H1 (cell line): Measurements from ENCODE around the gene UBQLNL. TPM values are rescaled to one million over a fixed set of nuclear protein-coding genes. Genes with fewer than 3 reads are reported as not detected.

Experiments used
- CTCF ChIA-PET: fragments of 300-600 bp; sonication (Branson Sonifier 250); formaldehyde crosslinking; loops from one replicate; lab custom pipeline; 2021; ENCODE audit not compliant: partially characterized antibody; lab: Charles Lee
- POLR2A ChIA-PET: fragments of 300-600 bp; sonication (Branson Sonifier 250); formaldehyde crosslinking; loops from one replicate; lab custom pipeline; 2021; ENCODE audit warnings: inconsistent platforms; ENCODE audit not compliant: partially characterized antibody; lab: Charles Lee
- DNase-seq, 2 experiments: peaks; one replicate each; pipeline versions ENCODE4 v3.0.0 to v3.0.0-alpha.2; 2010 to 2022; ENCODE audit warnings: low spot score in 2 of 2, low read depth in 1 of 2, mixed read lengths in 1 of 2
- FAIRE-seq: peaks from 2 replicates; lab custom pipeline; 2011; peaks lifted over from hg19 to GRCh38; lab: Jason Lieb, UNC
- H2AFZ ChIP-seq: 2 replicates; pipeline ENCODE4 v1.8.1; 2012; ENCODE audit warnings: low read length, inconsistent platforms
- H2AK5ac ChIP-seq: 2 replicates; pipeline ENCODE4 v1.6.1; 2013; ENCODE audit warnings: low read depth, low read length
- H2BK120ac ChIP-seq: replicated peaks from 2 replicates; pipeline ENCODE3; 2013; ENCODE audit warnings: low read depth, low read length, inconsistent platforms
- H2BK12ac ChIP-seq: 2 replicates; pipeline ENCODE4 v1.6.1; 2013; ENCODE audit warnings: low read depth, low read length
- H2BK15ac ChIP-seq: 2 replicates; pipeline ENCODE4 v1.6.1; 2013; ENCODE audit warnings: low read length
- H2BK20ac ChIP-seq: 2 replicates; pipeline ENCODE4 v1.6.1; 2013; ENCODE audit warnings: low read length
- H2BK5ac ChIP-seq: 2 replicates; pipeline ENCODE4 v1.6.1; 2013; ENCODE audit warnings: low read depth, low read length
- H3K14ac ChIP-seq: 2 replicates; pipeline ENCODE4 v1.6.1; 2013; ENCODE audit warnings: inconsistent platforms; ENCODE audit not compliant: insufficient read length
- H3K18ac ChIP-seq: 2 replicates; pipeline ENCODE4 v1.6.1; 2013; ENCODE audit warnings: low read length; ENCODE audit errors: extremely low read depth
- H3K23ac ChIP-seq: 2 replicates; pipeline ENCODE4 v1.6.1; 2013; ENCODE audit warnings: inconsistent platforms; ENCODE audit not compliant: insufficient read length
- H3K23me2 ChIP-seq: 2 replicates; pipeline ENCODE4 v1.6.1; 2013; ENCODE audit warnings: low read depth, low read length
- H3K27ac ChIP-seq: 2 replicates; pipeline ENCODE4 v1.6.1; 2011; ENCODE audit warnings: low read depth, low read length, inconsistent platforms
- H3K27me3 ChIP-seq, 4 experiments: replicated peaks in 1 of 4; 1 replicate in 1 of 4; 2 replicates in 3 of 4; pipeline versions ENCODE4 v1.6.1 to v1.8.1; 2011 to 2013; ENCODE audit warnings: low read length in 3 of 4, mild to moderate bottlenecking in 3 of 4, inconsistent platforms in 2 of 4, mixed read lengths in 2 of 4, moderate library complexity in 1 of 4; ENCODE audit not compliant: control insufficient read depth in 3 of 4, insufficient read depth in 3 of 4; ENCODE audit errors: extremely low read depth in 1 of 4
- H3K36me3 ChIP-seq, 4 experiments: 2 replicates each; pipeline versions ENCODE4 v1.6.1 to v1.8.1; 2011 to 2013; ENCODE audit warnings: mild to moderate bottlenecking in 4 of 4, low read length in 3 of 4, moderate library complexity in 2 of 4, control low read depth in 1 of 4, inconsistent platforms in 1 of 4; ENCODE audit not compliant: insufficient read depth in 4 of 4, control insufficient read depth in 2 of 4
- H3K4ac ChIP-seq: replicated peaks from 2 replicates; pipeline ENCODE3; 2013; ENCODE audit warnings: low read length, low read depth, mixed read lengths, inconsistent platforms; ENCODE audit not compliant: insufficient read length
- H3K4me1 ChIP-seq, 4 experiments: replicated peaks in 1 of 4; 1 replicate in 1 of 4; 2 replicates in 3 of 4; pipeline versions ENCODE4 v1.6.1 to v1.8.1; 2011 to 2013; ENCODE audit warnings: low read length in 3 of 4, inconsistent platforms in 2 of 4, mixed read lengths in 1 of 4; ENCODE audit not compliant: insufficient read depth in 4 of 4, control insufficient read depth in 3 of 4
- H3K4me2 ChIP-seq, 2 experiments: 2 replicates each; pipeline versions ENCODE4 v1.6.1 to v1.8.1; 2011 to 2013; ENCODE audit warnings: low read depth in 2 of 2, low read length in 2 of 2, control low read depth in 1 of 2, inconsistent platforms in 1 of 2, mild to moderate bottlenecking in 1 of 2; ENCODE audit not compliant: insufficient read depth in 1 of 2
- H3K4me3 ChIP-seq, 4 experiments: fragments of 200-600, 300-600 bp in 1 of 4; sonication (generic), shearing (Covaris generic), sonication (Bioruptor Twin) in 1 of 4; 2 replicates each; pipeline versions ENCODE4 v1.5.1 to v1.8.1; 2011 to 2016; ENCODE audit warnings: low read length in 4 of 4, low read depth in 3 of 4, control low read depth in 2 of 4, inconsistent platforms in 2 of 4, mild to moderate bottlenecking in 2 of 4, mixed read lengths in 1 of 4, moderate library complexity in 1 of 4; ENCODE audit not compliant: insufficient read depth in 2 of 4; ENCODE audit errors: extremely low read depth in 1 of 4
- H3K56ac ChIP-seq: replicated peaks from 2 replicates; pipeline ENCODE3; 2013; ENCODE audit warnings: low read depth, mild to moderate bottlenecking, mixed read lengths, low read length, inconsistent platforms; ENCODE audit not compliant: insufficient read length
- H3K79me1 ChIP-seq: 2 replicates; pipeline ENCODE4 v1.6.1; 2013; ENCODE audit warnings: low read depth, low read length, control low read depth
- H3K79me2 ChIP-seq, 2 experiments: 2 replicates each; pipeline versions ENCODE4 v1.6.1 to v1.8.1; 2012 to 2013; ENCODE audit warnings: low read length in 2 of 2, mild to moderate bottlenecking in 2 of 2, inconsistent platforms in 1 of 2; ENCODE audit not compliant: insufficient read depth in 2 of 2, control insufficient read depth in 1 of 2
- H3K9ac ChIP-seq, 4 experiments: replicated peaks in 1 of 4; 1 replicate in 1 of 4; 2 replicates in 3 of 4; pipeline versions ENCODE4 v1.6.1 to v1.8.1; 2011 to 2013; ENCODE audit warnings: low read depth in 3 of 4, low read length in 3 of 4, control low read depth in 2 of 4, mild to moderate bottlenecking in 2 of 4, moderate library complexity in 2 of 4, inconsistent platforms in 1 of 4; ENCODE audit errors: extremely low read depth in 1 of 4
- H3K9me3 ChIP-seq, 2 experiments: 2 replicates each; pipeline versions ENCODE4 v1.6.1 to v1.8.1; 2012 to 2013; ENCODE audit warnings: mild to moderate bottlenecking in 2 of 2, moderate library complexity in 2 of 2, control low read depth in 1 of 2, inconsistent platforms in 1 of 2, low read depth in 1 of 2, low read length in 1 of 2, mixed read lengths in 1 of 2; ENCODE audit not compliant: insufficient read depth in 2 of 2
- H4K20me1 ChIP-seq, 2 experiments: replicated peaks in 1 of 2; 2 replicates each; pipeline versions ENCODE3 to v1.8.1; 2011 to 2013; ENCODE audit warnings: inconsistent platforms in 2 of 2, low read length in 2 of 2, mild to moderate bottlenecking in 1 of 2; ENCODE audit not compliant: insufficient read depth in 2 of 2, control insufficient read depth in 1 of 2
- H4K5ac ChIP-seq: 2 replicates; pipeline ENCODE4 v1.6.1; 2013; ENCODE audit warnings: low read length, low read depth, mixed read lengths, inconsistent platforms; ENCODE audit not compliant: insufficient read length
- H4K8ac ChIP-seq: 2 replicates; pipeline ENCODE4 v1.8.0; 2013; ENCODE audit warnings: mild to moderate bottlenecking, moderate library complexity, low read length, inconsistent platforms; ENCODE audit not compliant: insufficient read depth; ENCODE audit errors: extremely low read depth
- H4K91ac ChIP-seq: replicated peaks from 2 replicates; pipeline ENCODE3; 2013; ENCODE audit warnings: low read length, mixed read lengths, inconsistent platforms; ENCODE audit not compliant: insufficient read length
- BCL11A ChIP-seq, 2 experiments: IDR thresholded peaks; one replicate each; pipeline ENCODE4 v1.6.1; 2011; ENCODE audit warnings: low read depth in 2 of 2, low read length in 2 of 2, mild to moderate bottlenecking in 2 of 2
- BRCA1 ChIP-seq: IDR thresholded peaks from 2 replicates; pipeline ENCODE4 v1.6.1; 2012; ENCODE audit warnings: low read depth, low read length, improper control_type of control experiment
- NRF1 ChIP-seq: IDR thresholded peaks from 2 replicates; pipeline ENCODE4 v1.6.1; 2011; ENCODE audit warnings: mild to moderate bottlenecking, low read depth, low read length, improper control_type of control experiment
- RBBP5 ChIP-seq: IDR thresholded peaks from 2 replicates; pipeline ENCODE4 v1.7.1; 2012; ENCODE audit warnings: low read depth, mild to moderate bottlenecking, inconsistent platforms, low read length, moderate library complexity, borderline replicate concordance
- WGBS, 2 experiments: shearing (Covaris generic) in 1 of 2; methylation state at CpG; one replicate each; pipeline versions ENCODE4 v1.1.6 to v1.1.7; 2013 to 2015; ENCODE audit warnings: low lambda C conversion rate in 2 of 2, mixed read lengths in 2 of 2, inconsistent platforms in 1 of 2, low coverage in 1 of 2, missing lambda C conversion rate in 1 of 2; ENCODE audit not compliant: insufficient replicate concordance in 2 of 2, insufficient coverage in 1 of 2, insufficient read length in 1 of 2; ENCODE audit errors: extremely low coverage in 1 of 2, missing lambda C conversion rate in 1 of 2; 5-methylcytosine and 5-hydroxymethylcytosine counted together
- polyA plus RNA-seq, 7 experiments: library from polyadenylated mRNA; depleted of rRNA in 3 of 7; stranded (reverse) in 5 of 7; unstranded in 2 of 7; fragments of >200 nt in 5 of 7; fragments of 200-250 nt in 2 of 7; gene quantifications; 1 replicate in 5 of 7; 2 replicates in 1 of 7; 4 replicates in 1 of 7; pipeline versions ENCODE4 v1.2.1 to v1.2.3, GENCODE V29; 2011 to 2013; ENCODE audit warnings: missing spikeins in 2 of 7, mixed read lengths in 2 of 7
- total RNA-seq: library from RNA; stranded (reverse); fragmentation: NEBNext Ultra II Directional; extraction: Animal tissue kit (Norgen Biotek cat#: 25700); gene quantifications from 2 replicates; pipeline ENCODE4 v1.2.1, GENCODE V29; 2021

Gene UBQLNL
- total and polyA plus RNA-seq, 2 of the 8 experiments (the other 6 are each of a cell fraction or from before 2014, with no cell fraction given), result 0.35 TPM; not detected in 1

DNA sequence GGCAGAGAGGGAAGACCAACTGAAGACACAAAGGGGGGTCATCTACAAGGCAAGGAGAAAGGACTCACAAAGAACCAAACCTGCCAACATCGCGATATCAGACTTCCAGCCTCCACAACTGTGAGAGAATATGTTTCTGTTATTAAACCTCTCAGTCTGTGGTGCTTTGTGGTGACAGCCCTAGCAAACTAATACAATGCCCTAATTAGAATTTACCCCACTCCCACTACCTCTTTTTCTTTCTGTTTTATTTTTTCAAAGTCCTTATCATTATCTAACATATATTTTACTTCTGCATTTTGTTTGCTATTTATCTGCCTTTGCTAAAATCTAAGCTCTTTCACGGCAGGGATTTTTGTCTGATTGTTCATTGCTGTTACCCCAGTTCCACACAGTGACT, 30.5 kb downstream of the UBQLNL start:
- no peak for FAIRE-seq
- TF ChIP-seq NRF1 (no peak), BCL11A (IDR thresholded peaks at IDR 0.05; ENCODE audit: low read depth in 2 of 2, low read length in 2 of 2) (no peak), BRCA1 (no peak), RBBP5 (no peak)

More for the DNA sequence above, 30.5 kb downstream of the UBQLNL start:
- Histone ChIP-seq H2AFZ (no peak overlapping the region), H3K9ac (no peak overlapping the region), H3K56ac (no peak overlapping the region), H3K18ac (no peak overlapping the region), H3K4me3 (no peak overlapping the region), H4K5ac (no peak overlapping the region), H3K4me2 (no peak overlapping the region), H3K14ac (no peak overlapping the region), H3K79me1 (no peaks in the 10 kb centered on the region), H3K79me2 (no peaks in the 10 kb centered on the region), H3K27ac (no peak overlapping the region), H3K23ac (no peak overlapping the region), H4K20me1 (no peaks in the 10 kb centered on the region), H3K23me2 (peaks cover 2% of the 10 kb centered on the region; the same call in 1 of the 2 replicates), H3K9me3 (no peaks in the 10 kb centered on the region), H2BK20ac (no peak overlapping the region), H2BK15ac (no peak overlapping the region), H2BK120ac (no peak overlapping the region), H4K8ac (no peak overlapping the region), H3K36me3 (no peaks in the 10 kb centered on the region), H3K4me1 (no peaks in the 10 kb centered on the region), H3K4ac (no peak overlapping the region), H4K91ac (no peak overlapping the region), H2BK12ac (no peak overlapping the region), H2BK5ac (no peak overlapping the region), H2AK5ac (no peak overlapping the region), H3K27me3 (no peaks in the 10 kb centered on the region)
- ChIA-PET CTCF (interaction anchor here (1.2 to 2.2 kb wide), 3 partner anchors 10 to 116 kb away, joined by 3 to 10 read pairs (median 3); no protein-coding TSS in a partner anchor), POLR2A (no interaction called here)
- whole genome bisulfite sequencing, 2 experiments, result 95% methylated on average over 3 of the region's 3 CpGs; no CpG with 5 or more reads in 1 of the 2 experiments
- DNase-seq, result no peak
